ENCODE data around the gene CCDC92B. TPM values are rescaled to one million over a fixed set of nuclear protein-coding genes. Genes with fewer than 3 reads are reported as not detected.
"Not testable (repeated sequence)": the region's sequence is repeated elsewhere in the genome, so short reads cannot be mapped to it uniquely, and the experiment has no call there.

The CCDC92B gene
- total RNA-seq, 4 donors from 2014 or later: 0.15 to 0.57 (median 0.35) TPM; not detected in 1

- Histone ChIP-seq H3K36me3 (peaks cover 10 to 65% (median 21%) of the 10 kb centered on the region in 3 donors), H3K27me3 (no peaks in the 10 kb centered on the region), H3K9me3 (no peaks in the 10 kb centered on the region), H3K27ac (no peak overlapping the region), H3K4me1 (peaks cover 7 to 52% (median 15%) of the 10 kb centered on the region in 3 donors), H3K4me3 (no peak overlapping the region)
- WGBS, 2 donors: 91 to 94% methylated on average over 13 to 18 of the region's 18 CpGs
- intact Hi-C loops (cut with DNase I): no loop called here
- DNase-seq: no peak
- TF ChIP-seq POLR2A (IDR thresholded peaks at IDR 0.05): no peak
- no peak for TF ChIP-seq CTCF (IDR thresholded peaks at IDR 0.05)
Measured at GRCh38 chr17:2684549-2684948, 64.9 kb downstream of the CCDC92B start.

- no peak for DNase-seq
- WGBS, 2 donors: 57 to 58% methylated on average over 8 of the region's 8 CpGs
- intact Hi-C loops (cut with DNase I): no loop called here
- peaks cover 10 to 66% (median 21%) of the 10 kb centered on the region in 3 donors for H3K36me3 ChIP-seq
- no peak for TF ChIP-seq CTCF (IDR thresholded peaks at IDR 0.05)
- TF ChIP-seq POLR2A (IDR thresholded peaks at IDR 0.05): no peak
- H3K27me3 ChIP-seq: no peaks in the 10 kb centered on the region
- peaks cover 7 to 45% (median 15%) of the 10 kb centered on the region in 3 donors for H3K4me1 ChIP-seq
- no peaks in the 10 kb centered on the region for H3K9me3 ChIP-seq
- H3K4me3 ChIP-seq: no peak overlapping the region
- no peak overlapping the region for H3K27ac ChIP-seq
Measured at GRCh38 chr17:2683912-2684311, 65.5 kb downstream of the CCDC92B start.

GRCh38 chr17:2682176-2682938 lies 67.1 kb downstream of the CCDC92B start:
- intact Hi-C loops (cut with DNase I): no loop called here
- peaks cover 25 to 75% (median 29%) of the 10 kb centered on the region in 3 donors for H3K36me3 ChIP-seq
- DNase-seq: no peak

GRCh38 chr17:2681650-2682049 lies 67.8 kb downstream of the CCDC92B start:
- TF ChIP-seq CTCF (IDR thresholded peaks at IDR 0.05) (no peak), POLR2A (IDR thresholded peaks at IDR 0.05) (no peak)
- H3K27me3 ChIP-seq: no peaks in the 10 kb centered on the region
- no peaks in the 10 kb centered on the region for H3K9me3 ChIP-seq
- no peak overlapping the region for H3K4me3 ChIP-seq
- intact Hi-C loops (cut with DNase I): no loop called here
- H3K4me1 ChIP-seq: peaks cover 2 to 23% (median 9%) of the 10 kb centered on the region in 3 donors
- DNase-seq: no peak
- H3K36me3 ChIP-seq: peaks cover 25 to 83% (median 32%) of the 10 kb centered on the region in 3 donors
- 79 to 83% methylated on average over 7 of the region's 7 CpGs for WGBS, 2 donors
- no peak overlapping the region for H3K27ac ChIP-seq

More at GRCh38 chr17:2682176-2682938, 67.1 kb downstream of the CCDC92B start:
- Histone ChIP-seq H3K27ac (no peak overlapping the region), H3K9me3 (no peaks in the 10 kb centered on the region), H3K27me3 (no peaks in the 10 kb centered on the region), H3K4me3 (no peak overlapping the region), H3K4me1 (peaks cover 7 to 30% (median 15%) of the 10 kb centered on the region in 3 donors)
- 55 to 66% methylated on average over 3 of the region's 3 CpGs for WGBS, 2 donors
- TF ChIP-seq POLR2A (IDR thresholded peaks at IDR 0.05) (no peak), CTCF (IDR thresholded peaks at IDR 0.05) (no peak)

GRCh38 chr17:2680961-2681360 lies 68.5 kb downstream of the CCDC92B start:
- Histone ChIP-seq H3K27ac (no peak overlapping the region), H3K27me3 (no peaks in the 10 kb centered on the region), H3K4me3 (no peak overlapping the region), H3K4me1 (peaks cover 0 to 16% (median 7%) of the 10 kb centered on the region in 3 donors), H3K9me3 (no peaks in the 10 kb centered on the region), H3K36me3 (peaks cover 25 to 89% (median 32%) of the 10 kb centered on the region in 3 donors)
- TF ChIP-seq POLR2A (IDR thresholded peaks at IDR 0.05) (no peak), CTCF (IDR thresholded peaks at IDR 0.05) (no peak)
- intact Hi-C loops (cut with DNase I): no loop called here
- 88 to 93% methylated on average over 2 of the region's 2 CpGs for WGBS, 2 donors
- DNase-seq: no peak

- H3K27ac ChIP-seq, H3K27me3 ChIP-seq, DNase-seq, H3K4me1 ChIP-seq, H3K9me3 ChIP-seq, H3K4me3 ChIP-seq: not testable (repeated sequence)
- 93 to 95% methylated on average over 1 of the region's 1 CpG for WGBS, 2 donors
- H3K36me3 ChIP-seq: peaks cover 25 to 97% (median 33%) of the 10 kb centered on the region in 3 donors
- intact Hi-C loops (cut with DNase I): loop anchor here (10.0 kb wide), 1 partner anchor 244 kb away; no protein-coding TSS in a partner anchor
Measured at GRCh38 chr17:2679247-2679646, 70.2 kb downstream of the CCDC92B start.

Measured in esophagus squamous epithelium (tissue), 5 donors.